MM.1S (cell line): ENCODE results near the gene VAT1.

Source experiments
- CTCF ChIP-seq: fragments of 300-600 bp; sonication (generic); IDR thresholded peaks from 2 replicates; pipeline ENCODE4 v1.5.1; 2016; ENCODE audit warnings: antibody characterized with exemption, low read length, mixed read lengths
- EZH2 ChIP-seq: fragments of 300-600 bp; sonication (generic); optimal IDR thresholded peaks from 2 replicates; pipeline ENCODE3; 2017; ENCODE audit warnings: low read depth, mild to moderate bottlenecking, antibody characterized with exemption, low read length, mixed read lengths

GRCh38 chr17:43006639-43007551, 15.3 kb downstream of the VAT1 start, which contains the start of gene IFI35:
- TF ChIP-seq CTCF (peak; percentile 40), EZH2 (no peak)
